Osteoblast (primary cell): ENCODE measurements around the gene LRRFIP2. TPM values are rescaled to one million over a fixed set of nuclear protein-coding genes. Genes with fewer than 3 reads are reported as not detected.
A peak's percentile ranks its signal among the peaks of the same experiment; 100 is the strongest.

Source experiments
- DNase-seq: peaks from one replicate; pipeline ENCODE4 v3.0.0; 2011; ENCODE audit warnings: low spot score, mixed read lengths; ENCODE audit not compliant: insufficient read length; ENCODE audit errors: missing footprints
- H2AFZ ChIP-seq: 2 replicates; pipeline ENCODE4 v1.6.0; 2011; ENCODE audit warnings: mild to moderate bottlenecking, low read length
- H3K27ac ChIP-seq: 2 replicates; pipeline ENCODE4 v1.5.1; 2011; ENCODE audit warnings: mild to moderate bottlenecking, low read depth, low read length, moderate library complexity
- H3K27me3 ChIP-seq: 2 replicates; pipeline ENCODE4 v1.6.0; 2012; ENCODE audit warnings: mild to moderate bottlenecking, control low read depth, inconsistent platforms, low read length, moderate library complexity; ENCODE audit not compliant: insufficient read depth
- H3K36me3 ChIP-seq: 2 replicates; pipeline ENCODE4 v1.5.1; 2011; ENCODE audit warnings: mild to moderate bottlenecking, low read length, control low read depth, moderate library complexity; ENCODE audit not compliant: insufficient read depth
- H3K4me1 ChIP-seq: 2 replicates; pipeline ENCODE4 v1.5.1; 2011; ENCODE audit warnings: mild to moderate bottlenecking, low read length, control low read depth, moderate library complexity; ENCODE audit not compliant: insufficient read depth
- H3K4me2 ChIP-seq: 2 replicates; pipeline ENCODE4 v1.6.0; 2011; ENCODE audit warnings: mild to moderate bottlenecking, low read length; ENCODE audit not compliant: insufficient read depth
- H3K4me3 ChIP-seq: fragments of 200-600 bp; sonication (generic); 3 replicates; pipeline ENCODE4 v1.5.1; 2012; ENCODE audit warnings: mild to moderate bottlenecking, low read length, inconsistent platforms; ENCODE audit not compliant: insufficient read depth
- H3K79me2 ChIP-seq: 2 replicates; pipeline ENCODE4 v1.6.0; 2012; ENCODE audit warnings: mild to moderate bottlenecking, low read length, control low read depth, inconsistent platforms; ENCODE audit not compliant: insufficient read depth
- H3K9me3 ChIP-seq: 2 replicates; pipeline ENCODE4 v1.5.1; 2011; ENCODE audit warnings: low read depth, low read length, control low read depth
- H4K20me1 ChIP-seq: 2 replicates; pipeline ENCODE4 v1.6.0; 2012; ENCODE audit warnings: mild to moderate bottlenecking, low read length, control low read depth; ENCODE audit not compliant: insufficient read depth
- total RNA-seq: library from RNA; depleted of rRNA; stranded (reverse); fragments of >200 nt; gene quantifications from 2 replicates; pipeline ENCODE4 v1.2.3, GENCODE V29; 2012
- TF ChIP-seq, protein P1 (sequence below): IDR thresholded peaks from 2 replicates; pipeline ENCODE4 v1.5.1; 2011; ENCODE audit warnings: mild to moderate bottlenecking, low read depth, low read length, moderate library complexity; ENCODE audit errors: extremely low read depth

LRRFIP2 gene
- total RNA-seq, 1 donor = 71.3 TPM

DNA sequence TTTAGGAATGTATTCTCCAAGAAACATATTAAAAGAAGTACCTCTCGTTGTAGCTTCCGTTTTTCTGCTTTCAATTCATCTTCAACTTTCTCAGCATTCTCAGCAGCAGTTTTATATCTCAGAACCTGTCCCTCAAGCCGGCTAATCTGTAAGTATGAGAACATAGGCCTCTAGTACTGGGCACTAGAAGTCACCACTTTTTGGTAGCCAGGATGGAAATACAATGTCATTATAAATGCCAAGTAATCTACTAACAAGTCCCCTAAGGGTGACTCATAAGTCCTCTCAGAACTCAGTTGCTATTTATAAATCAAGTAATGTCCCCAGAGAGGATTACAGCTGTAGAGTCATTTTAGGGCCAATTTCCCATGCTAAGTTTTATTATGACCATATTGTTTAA is 120.0 kb downstream of the LRRFIP2 start:
- H3K9me3 ChIP-seq = no peaks in the 10 kb centered on the region
- H3K4me2 ChIP-seq = peak overlapping the region; percentile 20
- TF ChIP-seq, protein P1, sequence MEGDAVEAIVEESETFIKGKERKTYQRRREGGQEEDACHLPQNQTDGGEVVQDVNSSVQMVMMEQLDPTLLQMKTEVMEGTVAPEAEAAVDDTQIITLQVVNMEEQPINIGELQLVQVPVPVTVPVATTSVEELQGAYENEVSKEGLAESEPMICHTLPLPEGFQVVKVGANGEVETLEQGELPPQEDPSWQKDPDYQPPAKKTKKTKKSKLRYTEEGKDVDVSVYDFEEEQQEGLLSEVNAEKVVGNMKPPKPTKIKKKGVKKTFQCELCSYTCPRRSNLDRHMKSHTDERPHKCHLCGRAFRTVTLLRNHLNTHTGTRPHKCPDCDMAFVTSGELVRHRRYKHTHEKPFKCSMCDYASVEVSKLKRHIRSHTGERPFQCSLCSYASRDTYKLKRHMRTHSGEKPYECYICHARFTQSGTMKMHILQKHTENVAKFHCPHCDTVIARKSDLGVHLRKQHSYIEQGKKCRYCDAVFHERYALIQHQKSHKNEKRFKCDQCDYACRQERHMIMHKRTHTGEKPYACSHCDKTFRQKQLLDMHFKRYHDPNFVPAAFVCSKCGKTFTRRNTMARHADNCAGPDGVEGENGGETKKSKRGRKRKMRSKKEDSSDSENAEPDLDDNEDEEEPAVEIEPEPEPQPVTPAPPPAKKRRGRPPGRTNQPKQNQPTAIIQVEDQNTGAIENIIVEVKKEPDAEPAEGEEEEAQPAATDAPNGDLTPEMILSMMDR = no peak
- no peak overlapping the region for H2AFZ ChIP-seq
- H3K27ac ChIP-seq = peak overlapping the region; percentile 94
- H3K4me1 ChIP-seq = peaks cover 33% of the 10 kb centered on the region
- peak; percentile 92 for DNase-seq
- no peaks in the 10 kb centered on the region for H3K27me3 ChIP-seq
- no peaks in the 10 kb centered on the region for H4K20me1 ChIP-seq
- peaks cover 2% of the 10 kb centered on the region for H3K79me2 ChIP-seq
- H3K36me3 ChIP-seq = peaks cover 73% of the 10 kb centered on the region
- H3K4me3 ChIP-seq = no peak overlapping the region

DNA sequence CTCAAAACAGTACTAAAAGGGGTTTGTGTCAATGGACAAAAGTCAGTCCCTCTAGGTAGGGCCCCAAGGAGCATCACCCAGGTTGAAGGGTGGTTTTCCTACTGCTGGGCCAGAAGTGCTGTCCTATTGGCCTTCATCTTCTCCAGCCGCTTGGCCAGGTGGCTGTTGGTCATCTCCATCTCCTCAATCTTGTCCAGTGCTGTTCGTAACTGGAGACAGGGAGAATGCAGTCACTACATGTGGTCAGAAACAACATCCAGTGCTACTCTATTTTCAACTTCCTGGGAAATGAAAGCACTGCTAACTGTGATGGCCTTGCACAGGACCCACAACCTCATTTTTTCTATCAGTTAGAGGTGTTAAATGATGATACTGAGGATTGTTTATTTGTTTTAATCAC is 120.6 kb downstream of the LRRFIP2 start:
- peak overlapping the region; percentile 94 for H3K27ac ChIP-seq

DNA sequence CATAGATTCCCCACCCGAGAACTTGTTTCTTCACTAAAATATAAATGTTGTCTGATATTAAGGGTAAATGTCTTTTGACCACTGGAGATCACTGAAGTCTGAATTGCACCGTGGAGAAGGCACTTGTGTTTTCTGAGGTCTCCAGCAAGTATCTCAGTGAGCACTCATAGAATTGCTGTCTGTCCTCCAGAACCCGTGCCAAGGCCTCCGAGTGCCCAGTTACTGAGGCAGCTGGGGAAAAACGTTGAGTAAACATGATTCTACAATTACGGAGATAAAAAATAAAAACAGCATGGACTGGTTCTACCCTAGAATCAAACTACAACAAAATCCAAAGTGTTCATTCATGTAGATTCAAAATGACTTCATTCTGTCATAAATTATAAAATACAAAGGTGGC is 121.0 kb downstream of the LRRFIP2 start:
- H3K9me3 ChIP-seq = no peaks in the 10 kb centered on the region
- no peak for DNase-seq
- H2AFZ ChIP-seq = no peak overlapping the region
- peaks cover 37% of the 10 kb centered on the region for H3K4me1 ChIP-seq
- H3K79me2 ChIP-seq = peaks cover 2% of the 10 kb centered on the region
- H3K27me3 ChIP-seq = no peaks in the 10 kb centered on the region
- H3K27ac ChIP-seq = peak overlapping the region; percentile 94
- peaks cover 78% of the 10 kb centered on the region for H3K36me3 ChIP-seq
- H4K20me1 ChIP-seq = no peaks in the 10 kb centered on the region
- H3K4me2 ChIP-seq = no peak overlapping the region
- TF ChIP-seq, protein P1 = no peak
- H3K4me3 ChIP-seq = no peak overlapping the region

More for the DNA sequence above, 120.6 kb downstream of the LRRFIP2 start:
- H3K36me3 ChIP-seq = peaks cover 77% of the 10 kb centered on the region
- H3K27me3 ChIP-seq = no peaks in the 10 kb centered on the region
- H3K79me2 ChIP-seq = peaks cover 2% of the 10 kb centered on the region
- H4K20me1 ChIP-seq = no peaks in the 10 kb centered on the region
- H3K4me3 ChIP-seq = peak overlapping the region; percentile 11
- TF ChIP-seq, protein P1 = no peak
- no peak overlapping the region for H2AFZ ChIP-seq
- H3K4me2 ChIP-seq = peak overlapping the region; percentile 20
- H3K9me3 ChIP-seq = no peaks in the 10 kb centered on the region
- DNase-seq = no peak
- peaks cover 37% of the 10 kb centered on the region for H3K4me1 ChIP-seq

DNA sequence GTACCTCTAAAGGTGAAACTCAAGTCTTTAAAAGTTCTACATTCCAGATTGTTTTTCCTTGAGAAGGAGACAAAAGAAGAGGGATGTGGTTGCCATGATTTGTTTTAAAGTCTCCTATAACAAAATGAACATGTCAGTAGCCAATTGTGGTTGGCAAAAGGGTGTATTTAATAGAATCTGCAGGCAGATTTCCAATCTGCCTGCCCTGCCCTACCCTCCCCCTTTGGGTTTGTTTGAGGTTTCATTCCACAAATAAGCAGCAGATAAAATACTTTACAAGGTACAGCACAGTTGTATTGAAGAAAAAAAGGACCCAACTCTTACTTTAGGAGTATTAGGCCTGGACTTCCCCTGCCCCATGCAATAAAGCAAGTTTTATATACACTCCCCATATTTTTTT is 121.5 kb downstream of the LRRFIP2 start:
- H3K36me3 ChIP-seq = peaks cover 78% of the 10 kb centered on the region
- H3K9me3 ChIP-seq = no peaks in the 10 kb centered on the region
- H4K20me1 ChIP-seq = no peaks in the 10 kb centered on the region
- H2AFZ ChIP-seq = no peak overlapping the region
- H3K27me3 ChIP-seq = no peaks in the 10 kb centered on the region
- H3K4me3 ChIP-seq = no peak overlapping the region
- H3K27ac ChIP-seq = no peak overlapping the region
- no peak for DNase-seq
- TF ChIP-seq, protein P1 = no peak
- H3K4me1 ChIP-seq = peaks cover 37% of the 10 kb centered on the region
- H3K4me2 ChIP-seq = no peak overlapping the region
- peaks cover 2% of the 10 kb centered on the region for H3K79me2 ChIP-seq
